ENCODE results near the gene STK38.
"Not testable (repeated sequence)": the region's sequence is repeated elsewhere in the genome, so short reads cannot be mapped to it uniquely, and the experiment has no call there.

The STK38 gene

GRCh38 chr6:36517408-36517807, 29.9 kb downstream of the STK38 start:
- DNase-seq: no peak

GRCh38 chr6:36516988-36517387, 30.3 kb downstream of the STK38 start:
- DNase-seq: no peak

GRCh38 chr6:36516559-36516958, 30.7 kb downstream of the STK38 start:
- no peak for DNase-seq

GRCh38 chr6:36515844-36516243, 31.4 kb downstream of the STK38 start:
- DNase-seq: no peak

GRCh38 chr6:36514554-36515456, 32.5 kb downstream of the STK38 start:
- DNase-seq: no peak

GRCh38 chr6:36510365-36510764, 36.9 kb downstream of the STK38 start:
- DNase-seq: no peak

GRCh38 chr6:36508532-36508931, 38.7 kb downstream of the STK38 start:
- DNase-seq: no peak

GRCh38 chr6:36506611-36507010, 40.7 kb downstream of the STK38 start:
- no peak for DNase-seq

- DNase-seq: no peak
Measured at GRCh38 chr6:36505744-36506534, 41.3 kb downstream of the STK38 start.

GRCh38 chr6:36504982-36505381, 42.3 kb downstream of the STK38 start:
- no peak for DNase-seq

- no peak for DNase-seq
Measured at GRCh38 chr6:36504181-36504580, 43.1 kb downstream of the STK38 start.

GRCh38 chr6:36501686-36502085, 45.6 kb downstream of the STK38 start:
- DNase-seq: no peak

GRCh38 chr6:36499918-36500317, 47.4 kb downstream of the STK38 start:
- no peak for DNase-seq

GRCh38 chr6:36495086-36495485, 52.2 kb downstream of the STK38 start:
- no peak for DNase-seq

GRCh38 chr6:36493859-36494258, 53.4 kb downstream of the STK38 start:
- no peak for DNase-seq

GRCh38 chr6:36493319-36493718, 54.0 kb downstream of the STK38 start:
- DNase-seq: no peak

- no peak for DNase-seq
Measured at GRCh38 chr6:36492621-36493020, 54.7 kb downstream of the STK38 start.

- DNase-seq: no peak
Measured at GRCh38 chr6:36492092-36492491, 55.2 kb downstream of the STK38 start.

- no peak for DNase-seq
Measured at GRCh38 chr6:36491378-36491965, 55.8 kb downstream of the STK38 start.

- no peak for DNase-seq
Measured at GRCh38 chr6:36489426-36489825, 57.9 kb downstream of the STK38 start.

- DNase-seq: no peak
Measured at GRCh38 chr6:36488221-36488620, 59.1 kb downstream of the STK38 start.

- DNase-seq: no peak
Measured at GRCh38 chr6:36487698-36488097, 59.6 kb downstream of the STK38 start.

- no peak for DNase-seq
Measured at GRCh38 chr6:36484736-36485135, 62.5 kb downstream of the STK38 start.

GRCh38 chr6:36483326-36483725, 64.0 kb downstream of the STK38 start:
- DNase-seq: not testable (repeated sequence)
